CD4-positive, alpha-beta T cell (primary cell): ENCODE data around the gene FASN. TPM values are rescaled to one million over a fixed set of nuclear protein-coding genes. Genes with fewer than 3 reads are reported as not detected.
A peak's percentile ranks its signal among the peaks of the same experiment; 100 is the strongest.

Experiments used
- ATAC-seq: fragments of 200-7000 bp; cut with Tn5 transposase; one replicate; pipeline ENCODE4 v1.10.0; 2022; ENCODE audit warnings: mild to moderate bottlenecking; ENCODE audit not compliant: poor library complexity
- CTCF ChIA-PET: fragments of 350-600 bp; sonication (Branson Sonifier 250); formaldehyde crosslinking; loops from one replicate; lab custom pipeline; 2021; ENCODE audit warnings: antibody characterized with exemption, inconsistent platforms; lab: Charles Lee
- POLR2A ChIA-PET: fragments of 350-600 bp; sonication (Branson Sonifier 250); formaldehyde crosslinking; loops from one replicate; lab custom pipeline; 2021; ENCODE audit warnings: antibody characterized with exemption, inconsistent platforms; lab: Charles Lee
- DNase-seq, 14 experiments: peaks; one replicate each; pipeline ENCODE4 v3.0.0-alpha.2; 2013 to 2020; ENCODE audit warnings: mixed read lengths in 2 of 14
- H3K27ac ChIP-seq, 2 donors: one replicate each; pipeline versions ENCODE4 v1.5.1 to v1.7.0; 2013; ENCODE audit warnings: low read length in 2 of 2, low read depth in 1 of 2, mild to moderate bottlenecking in 1 of 2
- H3K27me3 ChIP-seq, 2 experiments: 1 replicate in 1 of 2; 2 replicates in 1 of 2; pipeline versions ENCODE4 v1.6.1 to v1.7.0; 2013; ENCODE audit warnings: low read length in 2 of 2, control low read depth in 1 of 2, mild to moderate bottlenecking in 1 of 2, moderate library complexity in 1 of 2; ENCODE audit not compliant: insufficient read depth in 2 of 2, control insufficient read depth in 1 of 2
- H3K36me3 ChIP-seq: one replicate; pipeline ENCODE4 v1.6.1; 2013; ENCODE audit warnings: low read length, control low read depth; ENCODE audit not compliant: insufficient read depth
- H3K4me1 ChIP-seq: one replicate; pipeline ENCODE4 v1.6.1; 2013; ENCODE audit warnings: low read length, control low read depth; ENCODE audit not compliant: insufficient read depth
- H3K4me3 ChIP-seq: one replicate; pipeline ENCODE4 v1.5.1; 2013; ENCODE audit warnings: mild to moderate bottlenecking, low read length, moderate library complexity
- H3K9me3 ChIP-seq, 2 experiments: 1 replicate in 1 of 2; 2 replicates in 1 of 2; pipeline versions ENCODE4 v1.6.1 to v1.7.0; 2013; ENCODE audit warnings: low read length in 2 of 2, mild to moderate bottlenecking in 2 of 2, control low read depth in 1 of 2, moderate library complexity in 1 of 2; ENCODE audit not compliant: control insufficient read depth in 1 of 2, insufficient read depth in 1 of 2
- H3K27ac Mint-ChIP-seq: one replicate; pipeline ENCODE4 v1.8.0; 2020; ENCODE audit warnings: mixed read lengths
- H3K27me3 Mint-ChIP-seq: one replicate; pipeline ENCODE4 v1.8.0; 2021; ENCODE audit warnings: mixed read lengths
- H3K36me3 Mint-ChIP-seq: one replicate; pipeline ENCODE4 v1.8.0; 2021; ENCODE audit warnings: low read depth, mixed read lengths
- H3K4me1 Mint-ChIP-seq: one replicate; pipeline ENCODE4 v1.8.0; 2021; ENCODE audit warnings: low read depth, mixed read lengths
- H3K4me3 Mint-ChIP-seq: one replicate; pipeline ENCODE4 v1.8.0; 2020; ENCODE audit warnings: mild to moderate bottlenecking, mixed read lengths
- H3K9me3 Mint-ChIP-seq: one replicate; pipeline ENCODE4 v1.8.0; 2020; ENCODE audit warnings: mixed read lengths
- intact Hi-C, 2 experiments: fragments of 100-400 bp; cut with DNase I in 1 of 2; cut with micrococcal nuclease in 1 of 2; formaldehyde crosslinking; loops; one replicate each; pipeline versions ENCODE4 v1.15.1 to v1.9.0; 2023 to 2025; cut with DNase I, micrococcal nuclease
- total RNA-seq, 174 experiments: library from RNA in 2 of 174; stranded (reverse) in 2 of 174; gene quantifications; one replicate each; pipeline ENCODE4 v1.2.3 and lab custom pipeline; 2021 to 2026
- TF ChIP-seq, protein P1 (sequence below): fragments of 200-600 bp; IDR thresholded peaks from one replicate; pipeline ENCODE4 v1.8.0; 2022; ENCODE audit warnings: antibody characterized with exemption, mild to moderate bottlenecking

FASN gene
- total RNA-seq, 2 experiments from 2014 or later = 168 to 174 TPM

DNA sequence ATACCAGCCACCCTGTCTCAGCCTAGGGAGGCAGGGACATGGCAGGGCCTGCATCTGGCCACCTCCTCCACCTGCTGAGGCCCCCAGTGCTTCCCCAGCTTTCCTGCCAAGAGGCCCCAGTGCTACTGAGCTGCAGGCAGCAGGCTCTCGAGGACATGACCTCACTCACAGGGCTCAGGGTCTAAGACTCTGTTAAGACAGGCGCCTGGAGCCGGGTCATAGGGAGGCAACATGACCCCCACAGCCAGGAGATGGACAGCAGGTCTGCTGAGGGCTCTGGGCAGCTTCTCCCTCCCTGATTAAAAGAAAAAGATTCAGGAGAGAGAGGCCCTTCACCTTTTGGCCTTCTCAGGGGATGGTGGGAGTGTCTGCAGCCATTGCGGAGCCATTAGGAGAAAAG is 23.2 kb upstream of the FASN start:
- ATAC-seq (no peak), DNase-seq (no peak)
- POLR2A ChIA-PET = interaction anchor here (0.7 to 1.8 kb wide), 5 partner anchors 9 to 298 kb away, joined by 3 to 4 read pairs (median 3); partner anchors contain the start of gene DCXR
- no peak overlapping the region for H3K27ac ChIP-seq
- H3K4me1 ChIP-seq = peaks cover 67% of the 10 kb centered on the region
- TF ChIP-seq, protein P1, sequence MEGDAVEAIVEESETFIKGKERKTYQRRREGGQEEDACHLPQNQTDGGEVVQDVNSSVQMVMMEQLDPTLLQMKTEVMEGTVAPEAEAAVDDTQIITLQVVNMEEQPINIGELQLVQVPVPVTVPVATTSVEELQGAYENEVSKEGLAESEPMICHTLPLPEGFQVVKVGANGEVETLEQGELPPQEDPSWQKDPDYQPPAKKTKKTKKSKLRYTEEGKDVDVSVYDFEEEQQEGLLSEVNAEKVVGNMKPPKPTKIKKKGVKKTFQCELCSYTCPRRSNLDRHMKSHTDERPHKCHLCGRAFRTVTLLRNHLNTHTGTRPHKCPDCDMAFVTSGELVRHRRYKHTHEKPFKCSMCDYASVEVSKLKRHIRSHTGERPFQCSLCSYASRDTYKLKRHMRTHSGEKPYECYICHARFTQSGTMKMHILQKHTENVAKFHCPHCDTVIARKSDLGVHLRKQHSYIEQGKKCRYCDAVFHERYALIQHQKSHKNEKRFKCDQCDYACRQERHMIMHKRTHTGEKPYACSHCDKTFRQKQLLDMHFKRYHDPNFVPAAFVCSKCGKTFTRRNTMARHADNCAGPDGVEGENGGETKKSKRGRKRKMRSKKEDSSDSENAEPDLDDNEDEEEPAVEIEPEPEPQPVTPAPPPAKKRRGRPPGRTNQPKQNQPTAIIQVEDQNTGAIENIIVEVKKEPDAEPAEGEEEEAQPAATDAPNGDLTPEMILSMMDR = no peak
- Mint-ChIP-seq H3K27me3 (no peaks in the 10 kb centered on the region), H3K4me1 (peaks cover 72% of the 10 kb centered on the region), H3K27ac (peak overlapping the region; percentile 97), H3K9me3 (no peaks in the 10 kb centered on the region), H3K36me3 (peaks cover 5% of the 10 kb centered on the region), H3K4me3 (no peak overlapping the region)
- CTCF ChIA-PET = interaction anchor here (0.5 to 1.3 kb wide), 2 partner anchors 15 to 33 kb away, joined by 3 to 4 read pairs; no protein-coding TSS in a partner anchor
- no peaks in the 10 kb centered on the region for H3K36me3 ChIP-seq
- H3K4me3 ChIP-seq = no peak overlapping the region
- intact Hi-C loops = loop anchor here (10.0 kb wide), 2 partner anchors 86 to 156 kb away; partner anchors contain the start of genes DCXR (in 1 of the 2), NOTUM (in 1 of the 2) and RAC3 (in 1 of the 2)
- no peaks in the 10 kb centered on the region for H3K9me3 ChIP-seq
- no peaks in the 10 kb centered on the region for H3K27me3 ChIP-seq

- peak overlapping the region; percentile 92 for H3K27ac Mint-ChIP-seq
- no peaks in the 10 kb centered on the region for H3K27me3 ChIP-seq
- DNase-seq (peak in 7 of 14 experiments; percentile 37 to 72 (median 54)), ATAC-seq (peak; percentile 93)
- CTCF ChIA-PET = interaction anchor here (0.9 to 1.6 kb wide), 4 partner anchors 22 to 90 kb away, joined by 3 to 7 read pairs (median 4); partner anchors contain the start of gene FASN
- no peak overlapping the region for H3K27ac ChIP-seq
- H3K36me3 Mint-ChIP-seq = peaks cover 5% of the 10 kb centered on the region
- POLR2A ChIA-PET = interaction anchor here (0.9 to 1.4 kb wide), 7 partner anchors 14 to 178 kb away, joined by 3 to 10 read pairs (median 3); partner anchors contain the start of genes DCXR and FASN
- H3K27me3 Mint-ChIP-seq = no peaks in the 10 kb centered on the region
- no peaks in the 10 kb centered on the region for H3K36me3 ChIP-seq
- H3K9me3 Mint-ChIP-seq = no peaks in the 10 kb centered on the region
- peaks cover 62% of the 10 kb centered on the region for H3K4me1 Mint-ChIP-seq
- TF ChIP-seq, protein P1 = no peak
- intact Hi-C loops = loop anchor here (1.0 to 10.0 kb wide), 3 partner anchors 34 to 155 kb away; partner anchors contain the start of genes DCXR (in 1 of the 2), NOTUM (in 1 of the 2) and RAC3 (in 1 of the 2)
- peaks cover 56% of the 10 kb centered on the region for H3K4me1 ChIP-seq
- H3K4me3 Mint-ChIP-seq = peak overlapping the region; percentile 52
- no peak overlapping the region for H3K4me3 ChIP-seq
- H3K9me3 ChIP-seq = no peaks in the 10 kb centered on the region
These were observed 22.1 kb upstream of the FASN start for GRCh38 chr17:82120148-82120547.

DNA sequence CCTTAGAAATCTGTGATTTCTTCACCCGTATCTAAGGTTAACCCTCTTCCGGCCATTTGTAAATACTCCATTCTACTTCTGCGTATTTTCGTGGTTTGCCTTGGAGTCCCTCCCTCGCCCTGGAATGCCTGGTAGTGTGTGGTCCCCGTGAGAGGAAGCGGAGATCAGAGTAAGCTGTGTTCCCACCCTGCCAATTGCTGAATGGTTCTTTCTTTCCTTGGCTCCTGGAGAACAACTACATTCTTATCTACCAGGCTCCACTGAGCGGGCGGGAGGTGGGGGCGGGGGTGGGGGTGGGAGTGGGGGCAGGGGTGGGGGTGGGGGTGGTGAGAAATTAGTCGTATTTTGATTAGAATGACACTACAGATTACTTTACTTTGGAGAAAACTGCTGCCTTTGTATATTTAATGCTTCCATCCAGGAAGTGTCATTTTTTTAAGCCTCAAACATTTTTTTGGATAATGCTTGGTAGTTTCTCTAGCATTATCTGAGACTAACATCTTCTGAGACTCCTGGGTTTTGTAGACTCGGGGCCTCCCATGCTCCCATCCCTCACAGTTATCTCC is 20.9 kb upstream of the FASN start:
- Mint-ChIP-seq H3K36me3 (peaks cover 6% of the 10 kb centered on the region), H3K27me3 (no peaks in the 10 kb centered on the region), H3K4me1 (peaks cover 50% of the 10 kb centered on the region), H3K9me3 (no peaks in the 10 kb centered on the region), H3K4me3 (no peak overlapping the region), H3K27ac (peak overlapping the region; percentile 92)
- intact Hi-C loops = no loop called here
- Histone ChIP-seq H3K36me3 (no peaks in the 10 kb centered on the region), H3K4me1 (peaks cover 44% of the 10 kb centered on the region), H3K27ac (no peak overlapping the region), H3K4me3 (no peak overlapping the region), H3K27me3 (no peaks in the 10 kb centered on the region), H3K9me3 (no peaks in the 10 kb centered on the region)
- POLR2A ChIA-PET = interaction anchor here (0.6 to 1.6 kb wide), 3 partner anchors 8 to 130 kb away, joined by 3 to 7 read pairs (median 3); no protein-coding TSS in a partner anchor
- DNase-seq = no peak
- ATAC-seq = no peak
- CTCF ChIA-PET = interaction anchor here (1.6 kb wide), 1 partner anchor 35 kb away, joined by 7 read pairs; no protein-coding TSS in a partner anchor
- TF ChIP-seq, protein P1 = no peak
